Spleen (tissue), 7 donors: Measurements from ENCODE around the gene ADCY2.

Experiments used
- CTCF ChIP-seq, 11 experiments: fragments of 200-600 bp in 7 of 11; fragments of 450-650 bp in 4 of 11; sonication (generic) in 4 of 11; IDR thresholded peaks in 8 of 11; conservative IDR thresholded peaks in 3 of 11; 1 replicate in 7 of 11; 2 replicates in 4 of 11; pipeline versions ENCODE4 v1.4.0 to v1.8.0; 2016 to 2021; ENCODE audit warnings: antibody characterized with exemption in 11 of 11, inconsistent platforms in 4 of 11, mild to moderate bottlenecking in 1 of 11
- POLR2A ChIP-seq, 3 donors: fragments of 450-650 bp; IDR thresholded peaks; one replicate each; pipeline ENCODE4 v1.5.1; 2017; ENCODE audit warnings: antibody characterized with exemption in 3 of 3, mild to moderate bottlenecking in 1 of 3
- POLR2AphosphoS5 ChIP-seq, 3 donors: sonication (generic); formaldehyde crosslinking; IDR thresholded peaks; one replicate each; pipeline ENCODE4 v1.5.1; 2017; ENCODE audit warnings: antibody characterized with exemption in 3 of 3
- donor health status: DM: no; HTN: no; CAD: no; lungs with moderate emphysema.
- donor health status: DM: no; HTN: no; CAD: no.
- donor health status: DM: no; HTN: no; CAD: no.

- no peak for TF ChIP-seq CTCF (IDR thresholded peaks at IDR 0.05 in 8 of 11, conservative IDR thresholded peaks at IDR 0.05 in 3 of 11)
- TF ChIP-seq POLR2A (IDR thresholded peaks at IDR 0.05): no peak
- no peak for TF ChIP-seq POLR2AphosphoS5 (IDR thresholded peaks at IDR 0.05)
Observed at GRCh38 chr5:7405277-7405676, 9.3 kb downstream of the ADCY2 start.
